Limb (tissue), 2 donors: Measurements from ENCODE around the gene CEP95.

Source experiments
- DNase-seq, 2 donors: peaks; one replicate each; pipeline ENCODE4 v3.0.0-alpha.2; 2016; ENCODE audit errors: extremely low spot score in 2 of 2

CEP95 gene

DNA sequence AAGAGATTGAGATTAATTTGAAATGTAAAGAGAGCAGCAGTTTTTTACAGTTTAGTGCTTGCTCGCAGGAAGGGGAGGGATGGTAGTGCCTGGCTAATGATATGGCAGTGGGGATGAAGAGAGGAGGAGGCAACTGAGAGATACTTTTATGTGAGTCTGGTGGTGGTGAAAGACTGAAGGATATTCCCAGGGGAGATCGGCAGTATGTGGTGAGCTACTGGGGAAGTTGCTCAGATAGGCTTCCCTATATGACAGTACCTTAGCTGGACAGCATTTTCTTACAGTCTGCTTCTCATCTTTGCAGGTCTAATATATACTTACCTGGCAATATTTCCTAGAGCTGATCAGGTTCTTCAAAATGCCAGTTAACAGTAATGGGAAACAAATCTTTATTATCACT, 8.6 kb downstream of the CEP95 start:
- no peak for DNase-seq

DNA sequence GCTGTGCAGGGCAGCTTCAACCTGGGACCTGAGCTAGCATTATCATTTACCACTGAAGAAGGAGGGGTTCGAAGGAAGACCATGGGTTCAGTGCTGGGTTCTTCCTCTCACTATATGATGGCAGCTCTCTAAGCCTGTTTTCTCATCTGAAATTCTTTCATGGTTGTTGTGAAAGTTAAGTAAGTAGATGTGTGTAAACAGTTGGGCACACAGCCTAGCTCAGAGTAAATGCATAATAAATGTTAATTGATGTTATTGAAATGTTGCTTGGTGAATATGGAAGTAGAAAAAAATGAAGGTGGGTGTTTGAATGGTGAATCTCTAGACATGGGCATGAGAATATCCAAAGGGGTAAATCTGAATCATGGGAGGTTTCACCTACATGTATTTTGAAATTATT, 9.1 kb downstream of the CEP95 start:
- no peak for DNase-seq

DNA sequence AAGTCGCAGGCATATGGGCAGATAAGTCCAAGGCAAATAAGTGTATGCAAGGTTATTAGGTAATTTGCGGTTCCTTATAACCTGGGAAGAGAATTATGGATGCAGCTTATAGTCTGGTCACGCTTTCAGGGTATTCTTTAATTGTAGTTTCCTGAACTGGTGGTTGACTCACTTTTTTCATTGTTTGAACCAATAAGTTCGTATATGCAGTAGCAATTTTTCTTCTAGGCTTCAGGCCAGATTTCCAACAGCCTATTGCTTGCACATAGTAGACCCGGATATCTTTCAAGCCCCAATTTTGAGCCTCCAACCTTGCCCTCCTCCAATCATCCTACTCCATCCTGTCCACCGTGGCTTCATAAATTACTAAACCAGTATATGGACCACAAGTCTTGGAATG, 12.8 kb downstream of the CEP95 start:
- no peak for DNase-seq

DNA sequence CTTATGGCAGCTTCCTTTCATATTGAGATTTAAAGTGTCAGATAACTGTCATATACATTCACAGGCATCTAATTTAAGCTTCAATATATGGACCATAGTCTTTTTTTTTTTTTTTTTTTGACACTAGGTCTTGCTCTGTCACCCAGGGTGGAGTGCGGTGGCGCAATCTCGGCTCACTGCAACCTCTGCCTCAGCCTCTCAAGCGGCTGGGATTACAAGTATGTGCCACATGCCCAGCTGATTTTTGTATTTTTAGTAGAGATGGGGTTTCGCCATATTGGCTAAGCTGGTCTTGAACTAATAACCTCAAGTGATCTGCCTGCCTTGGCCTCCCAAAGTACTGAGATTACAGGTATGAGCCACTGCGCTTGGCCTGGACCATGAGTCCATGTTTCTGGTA, 13.6 kb downstream of the CEP95 start:
- no peak for DNase-seq

DNA sequence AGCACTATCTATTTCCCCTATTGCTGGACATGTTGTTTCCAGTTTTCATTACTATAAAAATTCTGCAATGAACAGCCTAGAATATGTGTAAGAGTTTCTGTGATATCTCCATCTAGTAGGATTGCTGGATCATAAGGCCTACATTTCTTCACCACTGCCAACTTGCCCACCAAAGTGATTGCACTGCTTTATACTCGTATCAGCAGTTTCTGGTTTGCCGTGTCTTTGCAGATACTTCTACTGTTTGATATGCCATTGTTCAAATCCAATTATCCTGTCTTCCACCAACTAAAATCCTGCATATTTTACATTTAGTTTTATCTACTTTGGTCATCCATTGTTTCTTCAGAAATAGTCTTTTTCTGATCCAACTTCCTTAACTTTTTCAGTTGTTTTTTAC, 21.1 kb downstream of the CEP95 start:
- DNase-seq, result no peak

DNA sequence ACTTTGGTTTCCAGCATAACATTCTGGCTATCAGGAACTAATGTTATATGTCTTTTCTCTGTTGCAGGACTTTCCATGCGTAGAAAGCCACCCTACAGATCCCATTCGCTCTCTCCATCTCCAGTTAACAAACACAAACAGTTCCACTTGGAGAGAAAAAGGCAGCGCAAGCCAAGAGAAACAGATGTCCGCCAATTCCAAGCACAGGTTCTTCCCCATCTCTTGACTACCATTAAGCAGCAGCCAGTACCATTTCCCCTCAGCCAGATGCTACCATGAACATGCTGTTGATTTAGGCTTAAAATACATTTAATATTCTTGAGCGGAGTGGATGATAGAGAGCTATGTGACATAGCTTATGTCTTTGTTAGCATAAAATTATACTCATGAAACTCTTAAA, 22.4 kb downstream of the CEP95 start:
- DNase-seq, result no peak

DNA sequence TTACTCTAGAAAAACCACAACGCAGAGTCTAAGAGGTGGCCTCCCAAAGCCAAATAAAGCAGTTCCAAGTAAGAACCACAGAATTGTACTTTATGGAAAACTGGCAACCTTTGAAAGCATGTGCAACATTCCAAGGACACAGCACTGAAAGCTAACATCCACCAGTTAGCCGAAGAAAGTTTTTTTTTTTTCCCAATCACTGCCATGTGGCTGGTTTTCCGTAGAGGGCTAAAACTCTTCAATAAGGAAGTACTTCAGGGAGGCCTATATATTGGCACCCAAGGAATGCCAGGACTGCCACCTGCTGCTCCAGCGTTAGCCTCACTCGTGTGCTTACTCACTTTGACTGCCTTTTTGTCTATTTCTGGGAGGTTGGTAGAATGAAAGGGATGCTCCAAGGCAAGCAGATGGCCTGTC, 25.2 kb downstream of the CEP95 start:
- peak in 1 of 2 donors; percentile 38 for DNase-seq

DNA sequence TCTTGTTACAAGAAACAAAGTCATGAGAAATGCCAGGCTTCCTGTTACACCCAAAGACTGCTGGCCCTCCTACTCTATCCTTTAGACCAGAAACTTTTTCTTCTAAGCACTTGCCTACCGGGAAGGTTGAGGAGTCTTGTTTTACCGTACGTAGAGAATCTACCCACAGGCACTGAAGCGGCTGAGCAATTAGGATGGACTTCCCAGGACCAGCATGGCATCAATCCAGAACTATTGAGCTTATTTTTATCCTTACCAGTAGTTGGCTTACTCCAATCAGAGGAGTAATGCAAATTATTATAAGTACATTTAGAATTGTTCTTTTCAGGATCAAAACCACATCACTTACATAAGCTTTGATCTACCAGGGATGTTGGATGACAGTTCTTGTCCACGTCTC, 25.6 kb downstream of the CEP95 start:
- DNase-seq, result no peak

DNA sequence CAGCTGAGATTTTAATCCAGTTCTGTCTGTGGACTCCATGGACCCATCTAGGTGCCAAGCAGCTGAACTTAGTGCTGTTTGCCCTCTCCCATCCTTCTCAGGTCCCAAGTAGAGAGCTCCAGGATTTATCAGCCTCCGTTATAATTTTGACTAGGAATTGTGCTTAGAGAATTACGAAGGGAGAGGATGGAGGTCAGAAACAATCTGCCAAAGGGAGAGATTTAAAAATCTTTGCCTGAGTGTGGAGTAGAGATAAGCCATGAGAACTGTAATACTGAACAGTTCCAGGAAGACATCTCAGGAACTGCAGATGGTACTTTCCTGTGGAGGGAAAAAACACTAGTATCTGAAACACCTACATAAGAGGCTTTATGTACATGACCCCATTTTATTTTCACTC, 27.0 kb downstream of the CEP95 start:
- no peak for DNase-seq

DNA sequence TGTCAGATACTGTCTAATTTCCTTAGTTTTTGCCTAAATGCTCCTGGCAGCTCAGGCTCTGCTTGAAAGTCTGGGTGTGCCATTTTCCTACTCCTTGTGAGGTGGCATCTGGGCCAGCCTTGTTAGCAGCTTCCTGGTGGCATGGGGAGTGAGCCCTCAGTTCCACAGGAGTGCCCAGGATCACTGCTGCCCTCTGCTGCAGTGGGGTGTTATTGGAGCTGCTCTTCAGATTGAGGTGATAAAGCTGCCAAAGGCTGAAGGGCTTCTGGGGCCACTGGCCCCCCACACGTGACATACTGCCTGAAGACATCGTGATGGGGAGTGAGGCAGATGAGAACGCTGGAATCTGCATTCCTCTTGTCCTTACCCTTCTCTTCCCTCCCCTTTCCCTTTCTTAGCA, 27.4 kb downstream of the CEP95 start:
- DNase-seq, result no peak

DNA sequence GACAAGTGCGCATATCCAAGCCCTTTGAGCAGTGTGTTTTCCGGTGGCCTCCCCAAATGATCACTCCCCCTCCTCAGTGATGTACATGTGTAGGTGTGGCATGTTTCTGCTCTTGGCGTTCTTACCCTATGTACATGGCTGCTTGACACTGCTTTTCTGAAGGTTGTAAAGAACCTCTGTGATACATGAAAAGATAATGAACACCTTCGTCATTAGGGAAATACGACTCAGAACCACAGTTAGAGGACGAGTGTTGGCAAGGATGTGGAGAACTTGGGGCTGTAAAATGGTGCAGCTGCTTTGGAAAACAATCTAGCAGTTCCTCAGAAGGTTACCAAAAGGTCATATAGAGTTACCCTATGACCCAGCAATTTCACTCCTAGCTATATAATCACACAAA, 28.6 kb downstream of the CEP95 start:
- no peak for DNase-seq

DNA sequence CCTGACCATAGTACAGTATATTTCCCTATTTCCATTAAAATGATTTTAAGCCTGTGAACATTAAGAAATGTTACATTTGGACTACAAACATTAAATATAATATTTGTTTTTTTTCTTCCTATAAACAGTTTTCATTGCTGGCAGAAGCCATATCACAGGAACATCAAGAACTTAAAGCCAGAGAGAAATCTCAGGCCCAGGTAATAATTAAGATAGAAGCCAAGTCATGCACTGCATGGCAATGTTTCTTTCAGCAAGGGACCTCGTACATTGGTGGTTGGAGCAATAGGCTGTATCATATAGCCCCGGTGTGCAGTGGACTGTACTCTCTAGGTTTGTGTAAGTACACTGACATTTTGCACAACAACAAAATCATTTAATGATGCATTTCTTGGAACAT, 30.1 kb downstream of the CEP95 start:
- no peak for DNase-seq

DNA sequence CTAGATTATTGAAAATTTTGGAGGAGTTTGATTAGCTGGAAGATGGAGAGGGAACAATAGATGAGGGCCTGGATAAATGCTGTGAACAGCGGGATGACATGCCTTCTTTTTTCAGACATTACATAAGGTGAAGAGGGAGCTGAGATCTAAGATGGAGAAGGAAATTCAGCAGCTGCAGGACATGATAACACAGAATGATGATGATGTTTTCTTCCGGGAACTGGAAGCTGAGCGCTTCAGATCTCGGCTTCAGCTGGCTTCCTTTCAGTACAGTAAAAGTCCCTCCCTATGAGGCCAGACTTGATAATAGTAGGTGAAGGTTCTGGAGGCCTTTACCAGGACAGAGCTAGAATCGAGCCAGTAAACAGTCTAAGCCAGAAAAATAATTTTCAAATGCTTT, 30.7 kb downstream of the CEP95 start:
- no peak for DNase-seq

DNA sequence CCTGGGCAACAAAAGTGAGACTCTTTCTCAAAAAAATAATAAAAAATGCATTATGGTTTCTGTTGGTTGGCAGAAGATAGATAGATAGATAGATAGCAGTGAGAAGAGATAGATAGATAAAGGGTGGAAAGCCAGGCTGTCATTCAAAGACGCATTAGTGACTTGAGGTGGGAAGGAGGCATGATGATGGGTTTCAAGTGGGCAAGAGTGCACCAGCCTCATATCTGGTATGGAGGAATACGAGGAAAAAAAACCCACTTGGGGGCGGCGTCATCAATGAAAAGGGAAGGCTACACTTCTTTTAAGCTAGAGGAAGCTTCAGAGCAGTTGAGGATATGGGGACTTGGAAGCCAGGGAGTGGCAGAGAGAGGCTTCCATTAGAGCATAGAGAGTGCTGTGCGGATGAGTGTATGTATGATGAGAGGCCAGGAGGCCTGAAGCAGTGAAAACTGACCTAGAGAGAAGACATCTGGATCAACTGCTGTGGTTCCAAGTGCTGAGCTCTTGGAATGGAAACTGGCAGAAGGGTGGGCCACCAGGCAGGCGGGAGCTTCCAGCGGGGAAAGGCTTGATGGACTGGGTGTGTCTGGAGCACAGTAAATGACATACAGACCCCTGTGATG, 31.8 kb downstream of the CEP95 start:
- no peak for DNase-seq

DNA sequence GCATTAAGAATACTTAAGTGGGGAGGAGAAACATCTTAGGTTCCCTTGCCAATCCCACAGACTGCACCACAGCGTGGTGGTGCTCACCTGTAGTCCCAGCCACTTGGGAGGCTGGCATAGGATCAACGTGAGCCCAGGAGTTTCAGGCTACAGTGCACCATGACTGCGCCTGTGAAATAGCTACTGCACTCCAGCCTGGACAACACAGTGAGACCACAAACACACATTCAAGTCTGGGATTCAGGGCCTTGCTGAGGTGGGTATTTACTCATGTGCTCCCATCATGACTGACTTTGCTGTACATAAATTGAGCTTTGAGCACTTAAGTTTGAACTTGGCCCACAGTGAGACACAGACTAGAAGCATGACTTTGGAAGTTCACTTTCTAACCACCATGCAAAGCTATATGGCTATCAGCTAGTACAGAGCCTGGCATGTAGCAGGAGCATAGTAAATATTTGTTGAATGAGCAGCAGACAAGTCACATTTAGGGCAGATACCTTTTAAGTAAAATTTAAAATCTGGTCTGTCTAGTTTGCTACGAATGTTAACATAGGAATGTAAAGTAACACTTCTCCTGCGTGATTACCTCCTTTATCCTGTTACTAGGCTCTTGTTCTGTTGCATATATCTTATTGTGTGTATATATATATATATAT, 33.5 kb downstream of the CEP95 start:
- DNase-seq, result no peak

DNA sequence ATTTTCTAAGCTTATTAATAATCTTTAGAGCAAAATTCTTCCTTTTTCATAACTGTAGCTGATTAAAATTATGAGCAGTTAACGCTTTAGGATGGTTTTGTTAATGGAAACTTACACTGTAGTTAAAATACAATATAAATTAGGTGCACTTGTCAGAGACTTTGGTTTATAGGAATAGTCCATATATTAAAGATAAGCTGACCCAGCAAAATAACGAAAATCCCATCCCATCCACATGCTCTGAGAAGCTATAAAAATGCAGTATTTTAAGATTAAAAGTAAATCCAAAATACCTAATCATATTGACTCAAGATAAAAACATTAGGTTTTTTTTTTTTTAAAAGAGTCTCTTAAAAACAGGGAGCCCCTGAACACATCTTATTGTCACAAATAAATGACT, 38.0 kb downstream of the CEP95 start:
- no peak for DNase-seq

DNA sequence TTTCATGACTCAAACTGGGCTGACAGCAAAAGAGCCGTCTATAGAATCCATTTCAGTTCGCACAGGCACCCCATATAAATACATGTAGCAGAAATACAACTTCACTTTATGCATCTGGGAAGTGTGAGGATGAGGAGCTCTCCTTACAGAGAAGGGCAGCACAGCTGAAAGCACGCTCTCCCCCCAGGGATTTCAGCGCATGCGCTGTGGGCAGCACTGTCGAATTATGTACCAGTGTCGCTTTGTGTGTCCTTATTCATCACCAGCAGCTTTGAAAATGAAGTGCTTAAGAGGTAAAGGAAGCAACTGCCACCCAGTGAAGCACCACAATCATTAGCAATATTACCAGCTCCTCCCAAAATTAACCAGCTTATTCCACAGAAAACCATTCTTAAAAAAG, 39.9 kb downstream of the CEP95 start:
- peak in 1 of 2 donors; percentile 41 for DNase-seq

DNA sequence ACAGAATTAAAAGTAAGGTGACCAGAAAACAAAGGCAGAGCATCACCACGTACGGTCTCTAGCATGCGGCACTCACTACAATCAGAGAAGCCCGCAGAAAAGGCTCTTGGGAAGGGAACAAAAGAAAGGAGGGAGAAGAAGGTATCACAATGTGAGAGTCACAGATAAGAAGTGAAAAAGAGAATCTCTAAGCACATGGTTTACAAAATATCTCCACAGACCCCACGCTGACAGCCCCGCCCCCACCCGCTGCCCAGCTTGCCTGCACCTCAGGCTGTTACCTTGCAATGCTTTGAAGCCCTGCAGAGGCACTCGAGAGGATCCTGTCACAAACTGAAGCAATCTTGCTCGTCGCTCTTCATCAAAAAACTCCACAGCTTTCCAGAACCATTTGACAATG, 40.5 kb downstream of the CEP95 start:
- no peak for DNase-seq

DNA sequence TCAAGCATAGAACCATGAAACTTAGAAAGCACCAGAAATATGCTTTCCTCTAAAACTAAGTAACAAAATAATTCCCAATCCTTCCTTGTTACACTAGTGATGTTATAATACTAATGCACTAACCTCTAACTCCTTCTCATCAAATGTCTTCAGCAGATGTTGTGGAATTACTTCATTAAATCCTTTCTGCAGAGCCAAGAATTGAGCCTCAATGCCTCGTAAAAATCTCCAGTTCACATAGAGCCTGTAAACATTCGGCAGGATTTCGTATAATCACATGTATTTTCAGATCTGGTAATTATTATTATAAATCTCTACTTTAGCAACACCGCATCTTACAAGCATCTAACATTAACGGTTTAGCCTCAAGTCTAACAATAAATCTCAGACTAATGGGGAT, 44.7 kb downstream of the CEP95 start:
- DNase-seq, result no peak

DNA sequence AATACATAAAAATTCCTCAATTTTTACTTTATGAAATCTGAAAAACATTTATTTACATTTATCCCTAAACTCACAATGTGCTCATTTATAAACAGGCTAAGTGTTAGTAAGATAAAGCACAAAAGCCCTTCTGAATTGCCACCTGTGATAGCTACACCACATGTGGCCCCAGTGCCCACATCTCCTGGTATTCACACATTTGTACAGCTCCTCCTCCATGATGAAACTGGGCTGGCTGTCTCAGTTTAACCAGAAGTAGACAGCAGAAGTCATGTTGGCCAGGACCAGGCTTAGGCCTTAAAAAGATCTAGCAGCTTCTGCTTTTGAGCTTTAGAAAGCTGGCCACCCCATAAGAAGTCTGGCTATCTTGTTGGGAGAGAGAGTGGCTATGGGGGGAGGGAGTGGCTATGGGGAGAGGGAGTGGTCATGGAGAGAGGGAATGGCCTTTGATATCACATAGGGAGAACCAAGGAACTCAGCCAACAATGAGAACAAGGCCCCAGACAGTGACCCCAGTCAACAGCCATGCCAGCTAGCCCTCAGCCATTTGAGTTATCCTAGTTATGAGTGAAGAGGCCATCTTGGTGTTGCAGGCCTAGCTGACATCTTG, 47.4 kb downstream of the CEP95 start:
- no peak for DNase-seq

DNA sequence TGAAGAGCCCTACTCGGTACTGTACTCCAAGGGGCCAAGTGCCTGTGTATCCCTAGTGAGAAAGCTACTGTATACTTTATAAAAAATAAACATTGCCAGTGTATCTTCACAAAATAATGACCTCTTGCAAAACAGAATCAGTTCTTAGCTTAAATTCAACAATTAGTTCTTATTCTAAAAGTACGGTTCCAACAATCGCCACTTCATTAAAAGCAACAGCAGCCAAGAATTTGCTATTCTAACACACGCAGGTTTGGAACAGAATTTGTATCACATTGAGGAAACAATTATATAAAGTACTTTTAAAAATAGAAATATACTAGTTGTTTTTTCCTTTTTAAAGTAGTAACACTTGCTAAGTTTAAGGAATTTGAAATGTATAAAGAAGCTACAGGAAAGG, 48.5 kb downstream of the CEP95 start:
- no peak for DNase-seq

DNA sequence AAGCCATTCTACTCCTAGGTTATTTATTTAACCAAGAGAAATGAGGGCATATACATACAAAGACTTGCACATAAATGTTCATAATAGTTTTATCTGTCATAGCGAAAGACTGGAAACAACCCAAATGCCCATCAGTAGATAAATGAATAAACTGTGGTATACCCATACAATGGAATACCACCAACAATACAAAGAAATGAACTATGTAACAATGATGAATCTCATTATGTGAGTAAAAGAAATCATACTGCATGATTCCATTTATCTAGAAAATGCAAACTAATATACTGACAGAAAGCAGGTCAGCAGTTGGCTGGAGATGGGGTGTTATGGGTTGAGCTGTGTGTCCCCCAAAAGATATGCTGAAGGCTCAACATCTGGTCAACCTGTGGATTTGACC, 57.3 kb downstream of the CEP95 start:
- DNase-seq, result no peak

DNA sequence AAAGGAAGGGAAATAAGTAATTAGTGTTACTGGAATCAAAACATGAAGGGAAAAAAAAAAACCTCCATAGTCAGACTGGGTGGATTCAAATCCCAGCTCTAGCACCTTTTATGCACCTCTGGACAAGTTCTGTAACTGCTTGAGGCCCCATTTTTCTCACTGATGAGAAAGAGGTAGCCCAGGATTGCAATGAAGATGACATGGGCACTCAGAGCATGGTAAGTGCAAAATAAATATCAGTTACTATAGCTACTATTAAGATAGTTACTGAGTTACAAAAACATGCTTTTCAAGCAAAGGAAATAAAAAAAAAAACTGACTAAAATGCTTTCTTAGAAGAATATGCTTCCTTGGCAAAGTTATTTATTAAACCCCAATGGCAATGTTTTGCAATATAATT, 58.8 kb downstream of the CEP95 start:
- DNase-seq, result no peak
